GM12865 (cell line): ENCODE data around the gene HSPG2.
"Not testable (repeated sequence)": the region's sequence is repeated elsewhere in the genome, so short reads cannot be mapped to it uniquely, and the experiment has no call there.

ENCODE experiments used
- DNase-seq: peaks from one replicate; pipeline ENCODE4 v3.0.0; 2010; ENCODE audit warnings: low read depth
- H3K4me3 ChIP-seq: 2 replicates; pipeline ENCODE4 v1.5.1; 2011; ENCODE audit warnings: mild to moderate bottlenecking, low read depth, low read length, control low read depth
- CTCF ChIP-seq: IDR thresholded peaks from 2 replicates; pipeline ENCODE4 v1.5.1; 2011; ENCODE audit warnings: low read length, control low read depth, low read depth, inconsistent platforms; ENCODE audit not compliant: insufficient read depth; ENCODE audit errors: missing control alignments

Gene HSPG2

GRCh38 chr1:21799730-21800129, 137.4 kb downstream of the HSPG2 start:
- DNase-seq: no peak
- H3K4me3 ChIP-seq: no peak overlapping the region
- TF ChIP-seq CTCF: no peak

GRCh38 chr1:21795075-21795474, 142.0 kb downstream of the HSPG2 start:
- no peak for DNase-seq
- no peak for TF ChIP-seq CTCF
- no peak overlapping the region for H3K4me3 ChIP-seq

GRCh38 chr1:21794656-21795055, 142.5 kb downstream of the HSPG2 start:
- H3K4me3 ChIP-seq: no peak overlapping the region
- DNase-seq: no peak
- TF ChIP-seq CTCF: no peak

GRCh38 chr1:21793104-21793503, 144.0 kb downstream of the HSPG2 start:
- DNase-seq: no peak
- H3K4me3 ChIP-seq: no peak overlapping the region
- TF ChIP-seq CTCF: no peak

- no peak for DNase-seq
These were observed 150.5 kb downstream of the HSPG2 start for GRCh38 chr1:21786640-21787039.

GRCh38 chr1:21785764-21786163, 151.3 kb downstream of the HSPG2 start:
- not testable (repeated sequence) for H3K4me3 ChIP-seq

More at GRCh38 chr1:21786640-21787039, 150.5 kb downstream of the HSPG2 start:
- TF ChIP-seq CTCF: no peak
- no peak overlapping the region for H3K4me3 ChIP-seq

GRCh38 chr1:21783679-21784603, 153.2 kb downstream of the HSPG2 start:
- H3K4me3 ChIP-seq: peak overlapping the region; percentile 100
- no peak for TF ChIP-seq CTCF
- no peak for DNase-seq

More at GRCh38 chr1:21785764-21786163, 151.3 kb downstream of the HSPG2 start:
- DNase-seq: not testable (repeated sequence)
